ENCODE data around the gene TBC1D30. TPM values are rescaled to one million over a fixed set of nuclear protein-coding genes. Genes with fewer than 3 reads are reported as not detected.

The TBC1D30 gene
- total RNA-seq, 1 experiment from 2014 or later, result 10.8 TPM

GRCh38 chr12:64780132-64780530 is 44.3 kb upstream of the TBC1D30 start:
- Histone ChIP-seq H3K36me3 (ENCODE audit: control insufficient read depth, insufficient read depth, low read length) (no peaks in the 10 kb centered on the region), H3K9me3 (0 out of 2 replicates have a peak, but pooled peaks cover 4% of the 10 kb centered on the region), H3K4me1 (peaks cover 19% of the 10 kb centered on the region), H3K4me3 (ENCODE audit: low read depth, low read length) (peak overlapping the region; percentile 49), H3K27me3 (replicated peaks; ENCODE audit: control insufficient read depth, insufficient read depth, low read length) (no peaks in the 10 kb centered on the region)
- H3K27me3 Mint-ChIP-seq (ENCODE audit: insufficient read depth, unreplicated experiment), result no peaks in the 10 kb centered on the region
- peaks cover 9% of the 10 kb centered on the region for H3K9me3 Mint-ChIP-seq (ENCODE audit: unreplicated experiment)
- intact Hi-C loops (cut with micrococcal nuclease; ENCODE audit: unreplicated experiment), result loop anchor here (5.0 kb wide), 1 partner anchor 38 kb away; no protein-coding TSS in a partner anchor
- TF ChIP-seq, protein P1, sequence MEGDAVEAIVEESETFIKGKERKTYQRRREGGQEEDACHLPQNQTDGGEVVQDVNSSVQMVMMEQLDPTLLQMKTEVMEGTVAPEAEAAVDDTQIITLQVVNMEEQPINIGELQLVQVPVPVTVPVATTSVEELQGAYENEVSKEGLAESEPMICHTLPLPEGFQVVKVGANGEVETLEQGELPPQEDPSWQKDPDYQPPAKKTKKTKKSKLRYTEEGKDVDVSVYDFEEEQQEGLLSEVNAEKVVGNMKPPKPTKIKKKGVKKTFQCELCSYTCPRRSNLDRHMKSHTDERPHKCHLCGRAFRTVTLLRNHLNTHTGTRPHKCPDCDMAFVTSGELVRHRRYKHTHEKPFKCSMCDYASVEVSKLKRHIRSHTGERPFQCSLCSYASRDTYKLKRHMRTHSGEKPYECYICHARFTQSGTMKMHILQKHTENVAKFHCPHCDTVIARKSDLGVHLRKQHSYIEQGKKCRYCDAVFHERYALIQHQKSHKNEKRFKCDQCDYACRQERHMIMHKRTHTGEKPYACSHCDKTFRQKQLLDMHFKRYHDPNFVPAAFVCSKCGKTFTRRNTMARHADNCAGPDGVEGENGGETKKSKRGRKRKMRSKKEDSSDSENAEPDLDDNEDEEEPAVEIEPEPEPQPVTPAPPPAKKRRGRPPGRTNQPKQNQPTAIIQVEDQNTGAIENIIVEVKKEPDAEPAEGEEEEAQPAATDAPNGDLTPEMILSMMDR (IDR thresholded peaks at IDR 0.05; ENCODE audit: insufficient read depth in 1 of 2, low read depth in 1 of 2, low read length in 1 of 2, severe bottlenecking in 1 of 2, unreplicated experiment in 1 of 2), result no peak
- POLR2A ChIA-PET, result interaction anchor here (1.9 kb wide), 1 partner anchor 16 kb away, joined by 8 read pairs; no protein-coding TSS in a partner anchor
- peak overlapping the region; percentile 90 for H3K4me3 Mint-ChIP-seq (ENCODE audit: unreplicated experiment)
- BruUV-seq (replicated peaks), result no TSS peak
- DNase-seq, result no peak
- CTCF ChIA-PET, result interaction anchor here (1.4 to 3.3 kb wide), 3 partner anchors 10 to 21 kb away, joined by 3 to 19 read pairs (median 13); no protein-coding TSS in a partner anchor
- peaks cover 7% of the 10 kb centered on the region for H3K4me1 Mint-ChIP-seq (ENCODE audit: low read depth, unreplicated experiment)
- no peak overlapping the region for H3K27ac Mint-ChIP-seq (ENCODE audit: unreplicated experiment)
- no peaks in the 10 kb centered on the region for H3K36me3 Mint-ChIP-seq (ENCODE audit: insufficient read depth, unreplicated experiment)

DNA sequence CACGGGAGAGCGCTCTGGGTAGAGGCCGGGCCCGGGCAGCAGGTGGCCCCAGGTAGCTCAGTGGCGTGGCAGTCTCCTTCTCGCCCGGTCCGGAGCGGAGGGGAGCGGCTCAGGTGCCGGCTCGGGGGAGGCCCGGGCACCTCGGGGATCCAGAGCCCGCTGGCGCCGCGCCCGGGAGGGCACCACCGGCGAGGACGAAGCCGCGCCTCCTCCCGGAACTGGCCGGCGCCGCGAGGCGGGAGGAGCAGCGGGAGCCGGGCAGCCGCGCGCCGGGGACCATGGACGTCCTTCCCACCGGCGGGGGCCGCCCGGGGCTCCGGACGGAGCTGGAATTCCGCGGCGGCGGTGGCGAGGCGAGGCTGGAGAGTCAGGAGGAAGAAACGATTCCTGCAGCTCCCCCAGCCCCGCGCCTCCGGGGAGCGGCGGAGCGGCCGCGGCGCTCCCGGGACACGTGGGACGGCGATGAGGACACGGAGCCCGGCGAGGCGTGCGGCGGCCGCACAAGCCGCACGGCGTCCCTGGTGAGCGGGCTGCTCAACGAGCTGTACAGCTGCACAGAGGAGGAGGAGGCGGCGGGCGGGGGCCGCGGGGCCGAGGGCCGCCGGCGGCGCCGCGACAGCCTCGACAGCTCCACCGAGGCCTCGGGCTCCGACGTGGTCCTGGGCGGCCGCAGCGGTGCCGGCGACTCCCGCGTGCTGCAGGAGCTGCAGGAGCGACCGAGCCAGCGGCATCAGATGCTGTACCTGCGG is 43.7 kb upstream of the TBC1D30 start:
- Histone ChIP-seq H3K4me1 (peaks cover 19% of the 10 kb centered on the region), H3K4me3 (ENCODE audit: low read depth, low read length) (peak overlapping the region; percentile 49), H3K27me3 (replicated peaks; ENCODE audit: control insufficient read depth, insufficient read depth, low read length) (no peaks in the 10 kb centered on the region), H3K9me3 (no peaks in the 10 kb centered on the region), H3K36me3 (ENCODE audit: control insufficient read depth, insufficient read depth, low read length) (no peaks in the 10 kb centered on the region)
- peak; percentile 64 to 75 for DNase-seq
- intact Hi-C loops (cut with micrococcal nuclease; ENCODE audit: unreplicated experiment), result loop anchor here (5.0 kb wide), 1 partner anchor 38 kb away; no protein-coding TSS in a partner anchor
- TF ChIP-seq, protein P1 (IDR thresholded peaks at IDR 0.05; ENCODE audit: insufficient read depth in 1 of 2, low read depth in 1 of 2, low read length in 1 of 2, severe bottlenecking in 1 of 2, unreplicated experiment in 1 of 2), result peak in 1 of 2 experiments; percentile 24
- H3K4me3 Mint-ChIP-seq (ENCODE audit: unreplicated experiment), result peak overlapping the region; percentile 90
- CTCF ChIA-PET, result interaction anchor here (0.6 to 3.3 kb wide), 4 partner anchors 9 to 131 kb away, joined by 3 to 19 read pairs (median 8); no protein-coding TSS in a partner anchor
- peak overlapping the region; percentile 80 for H3K27ac Mint-ChIP-seq (ENCODE audit: unreplicated experiment)
- H3K4me1 Mint-ChIP-seq (ENCODE audit: low read depth, unreplicated experiment), result peaks cover 7% of the 10 kb centered on the region
- H3K27me3 Mint-ChIP-seq (ENCODE audit: insufficient read depth, unreplicated experiment), result no peaks in the 10 kb centered on the region
- peaks cover 7% of the 10 kb centered on the region for H3K9me3 Mint-ChIP-seq (ENCODE audit: unreplicated experiment)
- no peaks in the 10 kb centered on the region for H3K36me3 Mint-ChIP-seq (ENCODE audit: insufficient read depth, unreplicated experiment)
- POLR2A ChIA-PET, result interaction anchor here (1.9 kb wide), 1 partner anchor 16 kb away, joined by 8 read pairs; no protein-coding TSS in a partner anchor
- no TSS peak for BruUV-seq (replicated peaks)

Measured in Caco-2 (cell line).